ENCODE data around the gene SPTBN2.
"Not testable (repeated sequence)": the region's sequence is repeated elsewhere in the genome, so short reads cannot be mapped to it uniquely, and the experiment has no call there.

SPTBN2 gene

GRCh38 chr11:66685276-66686099 is 43.5 kb downstream of the SPTBN2 start:
- no peak for DNase-seq (ENCODE audit: low read depth in 2 of 2)

GRCh38 chr11:66684635-66685034 is 44.4 kb downstream of the SPTBN2 start:
- DNase-seq (ENCODE audit: low read depth in 2 of 2), result no peak

DNA sequence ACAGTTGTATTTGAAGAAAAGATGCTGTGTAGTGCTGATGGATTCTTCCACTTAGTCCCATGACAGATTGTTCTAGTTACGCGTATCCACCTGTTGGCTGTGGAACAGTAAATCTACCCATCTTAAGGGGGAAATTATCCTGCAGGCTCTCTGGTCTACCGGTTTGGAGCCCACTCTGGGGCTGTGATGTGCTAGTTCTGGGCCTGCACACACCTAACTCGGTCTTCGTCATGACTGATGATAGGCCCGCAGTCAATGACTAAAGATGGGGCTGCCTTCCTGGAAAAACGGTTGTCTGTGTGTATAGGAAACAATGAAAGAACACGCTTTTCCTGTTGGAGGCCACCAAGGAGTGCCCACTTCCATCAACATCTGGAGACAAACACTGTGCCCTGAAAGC is 45.1 kb downstream of the SPTBN2 start:
- no peak for DNase-seq (ENCODE audit: low read depth in 2 of 2)

DNA sequence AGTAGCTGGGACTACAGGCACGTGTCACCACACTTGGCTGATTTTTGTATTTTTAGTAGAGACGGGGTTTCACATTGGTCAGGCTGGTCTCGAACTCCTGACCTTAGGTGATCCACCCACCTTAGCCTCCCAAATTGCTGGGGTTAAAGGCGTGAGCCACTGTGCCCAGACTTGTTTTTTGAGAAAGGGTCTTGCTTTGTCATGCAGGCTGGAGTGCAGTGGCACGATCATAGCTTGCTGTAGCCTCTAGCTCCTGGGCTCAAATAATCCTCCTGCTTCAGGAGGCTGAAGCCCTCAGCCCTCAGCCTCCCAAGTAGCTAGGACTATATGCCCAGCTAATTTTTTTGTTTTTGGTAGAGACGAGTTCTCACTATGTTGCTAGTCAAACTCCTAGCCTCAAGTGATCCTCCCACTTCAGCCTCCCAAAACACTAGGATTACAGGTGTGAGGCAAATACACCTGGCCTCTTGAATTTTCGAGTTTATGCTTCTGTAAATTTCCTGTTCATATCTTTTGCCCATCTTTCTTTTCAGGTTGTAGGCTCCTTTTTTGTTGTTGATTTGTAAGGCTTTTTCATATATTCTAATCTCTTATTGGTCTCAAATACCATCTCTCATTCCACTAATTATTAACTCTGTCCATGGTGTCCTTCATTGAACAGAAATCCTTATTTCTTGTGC is 47.9 kb downstream of the SPTBN2 start:
- no peak for DNase-seq (ENCODE audit: low read depth in 2 of 2)

DNA sequence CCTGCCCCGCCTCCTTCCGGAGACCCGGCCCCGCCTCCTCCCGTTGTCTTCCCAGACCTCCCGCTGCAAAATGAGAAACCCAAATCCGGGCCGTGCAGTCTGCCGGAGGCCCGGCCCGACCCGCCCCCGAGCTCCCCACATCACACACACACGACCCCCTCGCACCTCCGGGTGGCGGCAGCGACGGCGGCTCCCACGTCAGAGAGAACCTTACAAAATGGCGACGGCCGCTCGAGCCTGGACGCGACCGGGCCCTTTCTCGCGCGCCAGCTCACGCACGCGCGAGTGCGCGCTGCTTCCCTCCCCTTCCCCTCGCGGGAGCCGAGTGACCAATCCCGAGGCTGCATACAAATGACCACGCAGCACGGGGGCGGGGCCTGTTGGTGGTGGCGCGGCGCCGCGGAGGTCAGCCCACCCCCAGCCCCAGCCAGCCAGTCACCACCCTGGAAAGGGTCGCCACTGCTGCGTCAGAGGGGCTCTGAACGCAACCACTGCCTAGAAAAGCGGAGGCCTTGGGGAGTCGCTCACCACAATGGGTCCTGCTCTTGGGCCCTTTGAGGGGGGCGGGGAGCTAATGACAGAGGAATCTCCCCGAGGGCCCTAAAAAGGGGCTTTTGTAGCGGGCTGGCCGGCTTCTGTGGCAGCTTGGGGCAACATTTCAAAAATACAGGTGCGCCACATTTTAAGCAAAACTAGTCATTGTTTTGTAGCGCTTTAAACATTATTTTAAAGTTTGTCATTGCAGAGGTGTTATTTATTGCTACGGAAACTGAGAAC is 51.2 kb downstream of the SPTBN2 start, which contains the start of gene RBM4B:
Gene RBM4B, minus strand, starts transcription at position 289 of the 777 bp plus-strand sequence. CDS start 808 bp downstream, outside the sequence.
- DNase-seq (ENCODE audit: low read depth in 2 of 2), result peak; percentile 84 to 92

DNA sequence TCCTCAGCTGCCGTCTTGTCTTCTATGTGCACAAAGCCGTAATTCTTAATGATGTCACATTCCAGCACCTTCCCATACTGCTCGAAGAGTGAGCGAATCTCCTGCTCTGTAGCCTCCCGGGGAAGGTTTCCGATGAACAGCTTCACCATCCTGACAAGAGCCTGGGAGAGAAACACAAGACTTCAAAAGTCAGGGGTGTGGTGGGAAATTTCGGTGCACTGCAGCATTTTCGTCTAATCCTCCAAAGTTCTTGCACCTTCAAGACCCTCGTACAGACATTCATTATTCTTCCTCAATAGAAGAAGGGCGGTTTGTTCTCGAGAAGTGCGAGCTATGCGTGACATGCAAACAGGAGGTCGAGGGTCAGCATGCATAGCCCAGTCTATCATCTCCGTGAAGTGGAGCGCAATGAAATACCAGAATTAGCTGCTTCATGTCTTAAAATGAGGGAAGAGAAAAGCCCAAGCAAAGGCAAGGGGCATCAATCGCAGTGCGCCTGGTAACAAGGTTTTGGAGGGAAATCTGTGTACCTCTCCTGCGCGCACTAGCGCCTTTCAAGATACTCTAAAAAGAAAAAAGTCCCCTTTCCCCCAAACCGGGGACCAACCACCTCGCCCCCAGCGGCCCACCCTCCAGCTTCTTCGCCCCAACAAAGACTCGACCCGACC is 52.0 kb downstream of the SPTBN2 start:
- no peak for DNase-seq (ENCODE audit: low read depth in 2 of 2)

DNA sequence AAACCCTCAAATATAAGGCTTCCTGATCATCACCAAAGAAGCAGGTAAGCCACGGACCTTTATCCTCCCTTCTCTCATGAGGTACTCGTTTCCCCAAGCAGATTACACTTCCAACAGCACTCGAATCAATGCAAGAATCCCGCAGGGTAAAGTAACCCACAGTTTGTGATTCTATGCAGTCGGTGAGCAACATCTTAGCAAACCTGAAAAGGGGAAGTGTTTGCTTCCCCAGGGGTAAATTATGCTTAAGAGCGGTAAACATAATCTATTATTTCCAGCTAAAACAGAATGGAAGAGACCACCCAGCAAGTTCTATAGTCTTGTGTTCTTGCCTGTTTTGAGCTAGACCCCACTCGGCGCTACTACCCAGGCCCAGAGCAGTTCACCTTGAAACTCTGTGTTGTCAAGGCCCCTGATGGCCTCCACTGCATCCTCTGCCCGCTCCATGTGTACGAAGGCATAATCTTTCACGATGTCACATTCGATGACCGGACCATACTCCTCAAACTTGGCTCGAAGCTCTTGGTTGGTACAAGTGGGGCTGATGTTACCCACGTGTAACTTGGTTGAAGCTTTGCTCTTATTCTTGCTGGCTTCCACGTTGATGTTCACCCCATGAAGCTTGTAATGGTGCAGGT is 52.6 kb downstream of the SPTBN2 start:
- no peak for DNase-seq (ENCODE audit: low read depth in 2 of 2)

DNA sequence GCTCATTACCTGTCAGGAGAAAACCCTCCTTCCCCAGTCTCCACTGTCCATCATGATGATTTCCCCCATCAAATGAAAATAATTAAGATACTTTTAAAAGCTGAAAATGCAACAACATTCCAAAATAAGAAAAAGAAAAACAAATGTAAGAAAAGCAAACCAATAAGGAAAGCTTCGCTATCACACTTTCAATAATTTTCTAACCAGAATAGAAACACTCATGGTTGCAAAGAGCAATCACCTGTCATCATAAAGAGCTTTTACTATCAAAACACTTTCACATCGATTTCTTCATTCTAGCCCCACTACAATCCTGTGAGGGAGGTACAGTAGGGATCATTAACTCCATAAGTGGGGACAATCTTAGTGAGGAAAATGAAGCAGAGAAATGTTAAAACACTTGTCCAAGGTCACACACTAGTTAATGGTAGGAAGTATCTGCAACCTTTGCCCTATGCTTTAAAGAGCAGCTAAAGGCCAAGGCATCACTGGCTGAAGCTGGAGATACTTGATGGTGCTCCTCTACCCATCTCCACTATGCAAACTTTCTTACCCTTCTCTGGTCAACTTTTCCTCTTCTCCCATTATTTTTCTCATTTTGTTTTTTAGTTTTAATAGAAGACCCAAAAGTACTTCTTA is 53.9 kb downstream of the SPTBN2 start:
- no peak for DNase-seq (ENCODE audit: low read depth in 2 of 2)

DNA sequence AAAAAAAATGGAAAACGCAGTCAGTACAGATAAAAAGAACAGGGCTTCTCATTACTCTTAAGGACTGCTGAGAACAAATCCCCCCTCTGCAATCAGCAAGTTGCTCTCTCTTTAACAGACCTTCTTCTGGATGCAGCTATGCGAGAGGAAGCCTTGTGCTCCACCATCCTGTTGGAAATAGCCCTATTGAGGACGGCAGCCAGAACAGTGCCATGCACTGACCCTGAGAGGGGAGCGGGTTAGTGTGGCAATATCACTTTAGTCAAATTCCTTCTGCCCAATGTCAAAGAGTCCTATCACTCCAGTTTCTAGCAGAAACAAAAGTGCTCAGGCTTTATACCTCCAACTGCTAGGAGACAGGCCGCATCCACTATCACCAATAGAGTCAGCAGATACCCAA is 58.2 kb downstream of the SPTBN2 start:
- DNase-seq (ENCODE audit: low read depth in 2 of 2), result no peak

DNA sequence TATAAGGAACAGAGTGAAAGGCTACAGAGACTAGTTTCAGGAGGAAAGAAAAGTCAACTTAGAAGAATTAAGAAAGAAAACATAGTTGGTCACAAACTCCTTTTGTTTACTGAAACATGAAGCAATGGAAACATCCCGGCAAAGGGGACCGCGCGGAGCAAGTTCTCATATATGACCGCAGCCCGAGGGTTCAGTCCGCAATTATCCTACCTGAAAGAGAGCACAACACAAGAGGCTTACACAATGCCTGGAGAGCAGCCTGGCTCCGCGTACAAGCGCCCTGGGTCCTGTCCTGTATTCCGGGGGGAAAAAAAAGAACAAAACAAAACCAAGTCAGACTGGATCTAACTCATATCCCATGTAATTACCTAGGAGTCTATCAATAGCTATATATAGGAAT is 63.6 kb downstream of the SPTBN2 start:
- no peak for DNase-seq (ENCODE audit: low read depth in 2 of 2)

DNA sequence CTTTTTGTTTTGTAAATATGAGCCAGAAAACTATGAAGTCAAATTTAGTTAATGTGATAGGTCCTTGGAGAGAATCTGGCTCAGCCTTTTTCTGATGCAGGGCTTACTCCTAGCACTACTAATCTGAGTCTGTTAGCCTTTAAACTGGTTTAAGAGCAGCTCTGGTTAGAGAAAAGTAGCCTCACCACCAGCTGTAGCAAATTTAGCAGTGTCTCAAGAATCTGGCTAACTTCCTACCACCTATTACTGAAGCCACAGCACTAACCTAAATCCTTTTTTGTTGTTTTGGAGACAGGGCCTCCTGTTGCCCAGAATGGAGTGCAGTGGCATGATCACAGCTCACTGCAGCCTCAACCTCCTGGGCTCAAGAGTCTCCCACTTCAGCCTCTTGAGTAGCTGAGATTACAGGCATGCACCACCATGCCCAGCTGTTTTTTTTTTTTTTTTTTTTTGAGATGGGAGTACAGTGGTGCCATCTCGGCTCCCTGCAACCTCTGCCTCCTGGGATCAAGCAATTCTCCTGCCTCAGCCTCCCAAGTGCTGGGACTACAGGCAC is 65.2 kb downstream of the SPTBN2 start:
- no peak for DNase-seq (ENCODE audit: low read depth in 2 of 2)

DNA sequence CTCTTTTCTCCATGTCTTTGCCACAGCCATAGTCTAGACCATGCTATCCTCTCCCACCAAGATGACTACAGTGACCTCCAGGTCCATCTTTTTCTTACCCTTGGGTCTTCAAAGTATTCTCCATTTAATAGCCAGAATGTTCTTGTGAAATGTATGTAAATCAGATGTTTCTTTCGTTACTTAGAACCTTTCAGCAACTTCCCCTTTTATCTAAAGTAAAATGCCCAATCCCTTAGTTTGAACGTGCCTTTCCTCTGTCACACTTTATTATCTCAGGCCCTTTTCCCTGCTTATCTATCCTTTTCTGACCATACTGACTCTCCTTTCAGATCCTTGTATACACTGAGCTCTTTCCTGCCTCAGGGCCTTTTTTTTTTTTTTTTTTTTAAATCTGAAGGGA is 69.3 kb downstream of the SPTBN2 start:
- no peak for DNase-seq (ENCODE audit: low read depth in 2 of 2)

DNA sequence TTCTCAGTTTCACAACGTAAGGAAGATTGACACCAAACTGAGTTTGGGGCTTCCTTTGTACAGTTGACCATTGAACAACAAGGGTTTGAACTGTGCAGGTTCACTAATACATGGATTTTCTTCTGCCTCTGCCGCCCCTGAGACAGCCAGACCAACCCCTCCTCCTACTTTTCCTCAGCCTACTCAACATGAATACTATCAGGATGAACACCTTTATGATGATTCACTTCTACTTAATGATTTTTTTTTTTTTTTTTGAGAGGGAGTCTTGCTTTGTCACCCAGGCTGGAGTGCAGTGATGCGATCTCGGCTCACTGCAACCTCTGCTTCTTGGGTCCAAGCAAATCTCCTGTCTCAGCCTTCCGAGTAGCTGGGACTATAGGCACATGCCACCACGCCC is 75.9 kb downstream of the SPTBN2 start:
- no peak for DNase-seq (ENCODE audit: low read depth in 2 of 2)

DNA sequence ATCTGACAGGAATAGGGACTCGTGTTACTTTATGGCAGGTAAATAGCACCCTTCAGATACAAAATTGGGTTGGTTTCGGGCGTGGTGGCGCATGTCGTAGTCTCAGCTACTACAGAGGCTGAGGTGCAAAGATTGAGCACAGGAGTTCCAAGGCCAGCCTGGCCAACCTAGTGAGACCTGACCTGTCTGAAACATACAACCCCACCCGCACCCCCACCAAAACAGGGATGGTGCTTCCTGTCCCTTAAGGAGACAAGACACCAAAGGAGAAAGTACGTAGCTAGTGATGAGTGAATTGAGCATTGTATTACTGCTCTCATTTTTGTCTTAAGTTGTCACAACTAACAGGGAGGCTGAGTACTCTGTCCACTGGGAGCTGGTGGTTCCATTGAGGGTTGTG is 76.4 kb downstream of the SPTBN2 start:
- DNase-seq (ENCODE audit: low read depth in 2 of 2), result no peak

- DNase-seq (ENCODE audit: low read depth in 2 of 2), result no peak
Measured at GRCh38 chr11:66651016-66651415, 78.0 kb downstream of the SPTBN2 start.

DNA sequence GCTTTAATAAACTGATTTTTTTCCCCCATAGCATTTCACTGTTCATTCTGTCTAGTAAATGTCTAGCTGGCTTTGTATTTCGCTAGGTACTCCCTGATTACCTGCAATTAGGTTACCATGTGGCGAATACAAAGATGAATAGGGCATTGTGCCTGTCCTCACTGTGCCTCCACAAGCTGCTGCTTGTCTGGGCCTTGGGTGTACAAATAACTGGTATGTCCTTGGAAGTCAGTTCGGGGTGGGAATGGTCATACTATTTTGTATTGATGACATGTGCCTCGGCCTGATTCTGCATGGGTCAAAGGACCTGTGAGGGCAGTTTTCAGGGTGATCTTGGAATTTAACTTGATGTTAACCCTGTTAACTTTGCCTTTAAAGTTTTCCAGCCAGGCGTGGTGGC is 79.1 kb downstream of the SPTBN2 start:
- no peak for DNase-seq (ENCODE audit: low read depth in 2 of 2)

DNA sequence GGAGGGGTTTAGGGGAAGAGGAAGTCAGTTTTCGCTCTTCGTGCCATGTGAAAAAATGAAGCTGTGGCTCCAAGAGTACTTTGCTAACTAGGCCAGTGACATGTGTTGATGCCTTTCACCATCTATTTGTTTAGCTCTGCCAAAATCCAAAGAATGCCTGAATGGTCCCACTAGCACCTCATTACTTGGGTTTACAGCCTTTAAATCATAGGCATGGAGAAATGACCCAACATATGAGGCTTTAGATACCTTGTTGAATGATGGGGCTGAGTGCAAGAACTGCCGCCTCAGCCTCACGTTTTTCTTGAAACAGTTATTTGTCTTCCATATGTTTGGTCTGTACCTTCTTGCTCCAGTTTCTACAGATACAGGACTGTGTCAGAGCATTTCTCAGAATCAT is 82.2 kb downstream of the SPTBN2 start:
- no peak for DNase-seq (ENCODE audit: low read depth in 2 of 2)

- no peak for DNase-seq (ENCODE audit: low read depth in 2 of 2)
Measured at GRCh38 chr11:66643745-66644437, 85.1 kb downstream of the SPTBN2 start.

GRCh38 chr11:66641834-66642233 is 87.2 kb downstream of the SPTBN2 start:
- DNase-seq (ENCODE audit: low read depth in 2 of 2), result no peak

- not testable (repeated sequence) for DNase-seq (ENCODE audit: low read depth in 2 of 2)
Measured at GRCh38 chr11:66639814-66640340, 89.1 kb downstream of the SPTBN2 start.

Measured in stimulated activated CD8-positive, alpha-beta memory T cell treated with anti-CD3 and anti-CD28 coated beads, Interleukin-7, amount 100 ng/mL, for 4 hours (primary cell).